DND-41 (cell line): ENCODE data around the gene UNC45A.

Source experiments
- EZH2 ChIP-seq: IDR thresholded peaks from 3 replicates; pipeline ENCODE4 v1.6.1; 2012; ENCODE audit warnings: borderline replicate concordance, low read depth, mild to moderate bottlenecking, moderate library complexity, low read length, inconsistent platforms; ENCODE audit not compliant: severe bottlenecking
- TF ChIP-seq, protein P1 (sequence below): IDR thresholded peaks from 2 replicates; pipeline ENCODE4 v1.5.1; 2012; ENCODE audit warnings: borderline replicate concordance, low read length, moderate library complexity, mild to moderate bottlenecking; ENCODE audit not compliant: poor library complexity, severe bottlenecking; ENCODE audit errors: extremely low read depth

GRCh38 chr15:90933301-90933700 lies 1.8 kb upstream of the UNC45A start:
- TF ChIP-seq EZH2: no peak
- TF ChIP-seq, protein P1, sequence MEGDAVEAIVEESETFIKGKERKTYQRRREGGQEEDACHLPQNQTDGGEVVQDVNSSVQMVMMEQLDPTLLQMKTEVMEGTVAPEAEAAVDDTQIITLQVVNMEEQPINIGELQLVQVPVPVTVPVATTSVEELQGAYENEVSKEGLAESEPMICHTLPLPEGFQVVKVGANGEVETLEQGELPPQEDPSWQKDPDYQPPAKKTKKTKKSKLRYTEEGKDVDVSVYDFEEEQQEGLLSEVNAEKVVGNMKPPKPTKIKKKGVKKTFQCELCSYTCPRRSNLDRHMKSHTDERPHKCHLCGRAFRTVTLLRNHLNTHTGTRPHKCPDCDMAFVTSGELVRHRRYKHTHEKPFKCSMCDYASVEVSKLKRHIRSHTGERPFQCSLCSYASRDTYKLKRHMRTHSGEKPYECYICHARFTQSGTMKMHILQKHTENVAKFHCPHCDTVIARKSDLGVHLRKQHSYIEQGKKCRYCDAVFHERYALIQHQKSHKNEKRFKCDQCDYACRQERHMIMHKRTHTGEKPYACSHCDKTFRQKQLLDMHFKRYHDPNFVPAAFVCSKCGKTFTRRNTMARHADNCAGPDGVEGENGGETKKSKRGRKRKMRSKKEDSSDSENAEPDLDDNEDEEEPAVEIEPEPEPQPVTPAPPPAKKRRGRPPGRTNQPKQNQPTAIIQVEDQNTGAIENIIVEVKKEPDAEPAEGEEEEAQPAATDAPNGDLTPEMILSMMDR: no peak
